ENCODE data around the gene DHX16.

- TF ChIP-seq POLR2A (IDR thresholded peaks at IDR 0.05) = no peak
- TF ChIP-seq POLR2AphosphoS5 (IDR thresholded peaks at IDR 0.05) = no peak
- TF ChIP-seq, protein P1, sequence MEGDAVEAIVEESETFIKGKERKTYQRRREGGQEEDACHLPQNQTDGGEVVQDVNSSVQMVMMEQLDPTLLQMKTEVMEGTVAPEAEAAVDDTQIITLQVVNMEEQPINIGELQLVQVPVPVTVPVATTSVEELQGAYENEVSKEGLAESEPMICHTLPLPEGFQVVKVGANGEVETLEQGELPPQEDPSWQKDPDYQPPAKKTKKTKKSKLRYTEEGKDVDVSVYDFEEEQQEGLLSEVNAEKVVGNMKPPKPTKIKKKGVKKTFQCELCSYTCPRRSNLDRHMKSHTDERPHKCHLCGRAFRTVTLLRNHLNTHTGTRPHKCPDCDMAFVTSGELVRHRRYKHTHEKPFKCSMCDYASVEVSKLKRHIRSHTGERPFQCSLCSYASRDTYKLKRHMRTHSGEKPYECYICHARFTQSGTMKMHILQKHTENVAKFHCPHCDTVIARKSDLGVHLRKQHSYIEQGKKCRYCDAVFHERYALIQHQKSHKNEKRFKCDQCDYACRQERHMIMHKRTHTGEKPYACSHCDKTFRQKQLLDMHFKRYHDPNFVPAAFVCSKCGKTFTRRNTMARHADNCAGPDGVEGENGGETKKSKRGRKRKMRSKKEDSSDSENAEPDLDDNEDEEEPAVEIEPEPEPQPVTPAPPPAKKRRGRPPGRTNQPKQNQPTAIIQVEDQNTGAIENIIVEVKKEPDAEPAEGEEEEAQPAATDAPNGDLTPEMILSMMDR (IDR thresholded peaks at IDR 0.05) = no peak
- TF ChIP-seq EP300 (IDR thresholded peaks at IDR 0.05) = no peak
These were observed 31.0 kb upstream of the DHX16 start for GRCh38 chr6:30703821-30704220.

Measured in upper lobe of left lung (tissue), 4 donors.